Measurements from ENCODE around the gene RORC.

RORC gene

DNA sequence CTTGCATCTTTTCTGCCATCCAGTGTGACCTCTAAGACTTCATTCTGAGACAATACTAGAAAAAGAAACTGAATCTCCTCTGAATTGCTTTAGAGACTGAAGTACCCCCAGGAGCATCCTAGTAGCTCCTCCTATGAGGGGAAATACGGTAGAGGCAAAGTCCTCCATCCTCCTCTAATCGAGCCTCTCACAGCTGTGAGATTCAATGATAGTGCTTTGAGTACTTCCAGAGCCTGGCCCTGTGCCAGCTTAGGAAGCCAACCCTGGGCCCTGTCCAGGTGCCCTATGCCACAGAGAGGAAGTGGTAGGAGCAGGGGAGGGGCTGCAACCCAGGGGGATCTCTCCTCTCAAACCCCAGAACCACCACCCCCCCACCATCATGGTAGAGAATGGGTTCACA is 10.7 kb downstream of the RORC start:
- Mint-ChIP-seq H3K4me1 (peaks cover 27% of the 10 kb centered on the region), H3K9me3 (no peaks in the 10 kb centered on the region), H3K27me3 (ENCODE audit: low read depth) (peaks cover 32% of the 10 kb centered on the region), H3K36me3 (ENCODE audit: low read depth) (no peaks in the 10 kb centered on the region), H3K4me3 (no peak overlapping the region), H3K27ac (no peak overlapping the region)
- TF ChIP-seq, protein P1, sequence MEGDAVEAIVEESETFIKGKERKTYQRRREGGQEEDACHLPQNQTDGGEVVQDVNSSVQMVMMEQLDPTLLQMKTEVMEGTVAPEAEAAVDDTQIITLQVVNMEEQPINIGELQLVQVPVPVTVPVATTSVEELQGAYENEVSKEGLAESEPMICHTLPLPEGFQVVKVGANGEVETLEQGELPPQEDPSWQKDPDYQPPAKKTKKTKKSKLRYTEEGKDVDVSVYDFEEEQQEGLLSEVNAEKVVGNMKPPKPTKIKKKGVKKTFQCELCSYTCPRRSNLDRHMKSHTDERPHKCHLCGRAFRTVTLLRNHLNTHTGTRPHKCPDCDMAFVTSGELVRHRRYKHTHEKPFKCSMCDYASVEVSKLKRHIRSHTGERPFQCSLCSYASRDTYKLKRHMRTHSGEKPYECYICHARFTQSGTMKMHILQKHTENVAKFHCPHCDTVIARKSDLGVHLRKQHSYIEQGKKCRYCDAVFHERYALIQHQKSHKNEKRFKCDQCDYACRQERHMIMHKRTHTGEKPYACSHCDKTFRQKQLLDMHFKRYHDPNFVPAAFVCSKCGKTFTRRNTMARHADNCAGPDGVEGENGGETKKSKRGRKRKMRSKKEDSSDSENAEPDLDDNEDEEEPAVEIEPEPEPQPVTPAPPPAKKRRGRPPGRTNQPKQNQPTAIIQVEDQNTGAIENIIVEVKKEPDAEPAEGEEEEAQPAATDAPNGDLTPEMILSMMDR (IDR thresholded peaks at IDR 0.05; ENCODE audit: unreplicated experiment in 3 of 3) = no peak

DNA sequence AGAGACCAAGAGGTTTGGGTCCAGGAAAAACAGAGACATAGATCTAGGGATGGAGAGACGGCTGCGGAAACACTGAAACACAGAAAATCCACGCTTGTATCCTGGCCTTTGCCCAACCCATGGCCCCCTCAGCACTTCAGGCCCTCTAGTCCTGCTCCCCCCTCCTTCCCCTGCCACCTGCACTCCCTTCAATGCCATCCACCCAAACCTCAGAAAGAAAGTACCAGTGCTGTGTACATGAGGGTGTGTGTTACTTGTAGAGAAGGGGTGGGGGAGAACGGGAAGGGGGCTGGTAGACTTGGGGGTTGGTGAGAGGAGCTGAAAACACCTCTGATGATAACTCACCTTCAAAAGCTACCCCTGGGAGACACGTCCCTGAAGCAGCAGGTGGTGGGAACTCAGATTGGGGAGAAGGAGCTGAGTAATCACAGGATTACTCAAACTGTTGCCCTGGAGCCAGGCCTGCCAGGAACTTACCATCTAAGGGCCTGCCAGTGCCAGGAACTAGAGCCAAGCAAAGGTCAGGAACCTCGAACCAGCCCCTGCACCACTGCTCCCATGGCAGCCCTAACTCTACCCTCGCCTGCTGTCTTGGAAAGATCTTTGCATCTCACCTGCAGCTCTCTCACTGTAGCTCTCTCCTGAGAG is 11.5 kb downstream of the RORC start:
- no peaks in the 10 kb centered on the region for H3K9me3 Mint-ChIP-seq
- H3K27ac Mint-ChIP-seq = no peak overlapping the region
- peaks cover 31% of the 10 kb centered on the region for H3K27me3 Mint-ChIP-seq (ENCODE audit: low read depth)
- no peaks in the 10 kb centered on the region for H3K36me3 Mint-ChIP-seq (ENCODE audit: low read depth)
- H3K4me1 Mint-ChIP-seq = peaks cover 19% of the 10 kb centered on the region
- no peak overlapping the region for H3K4me3 Mint-ChIP-seq
- TF ChIP-seq, protein P1 (IDR thresholded peaks at IDR 0.05; ENCODE audit: unreplicated experiment in 3 of 3) = no peak

GRCh38 chr1:151819227-151819835 is 12.3 kb downstream of the RORC start:
- TF ChIP-seq, protein P1 (IDR thresholded peaks at IDR 0.05; ENCODE audit: unreplicated experiment in 3 of 3) = no peak
- H3K27me3 Mint-ChIP-seq (ENCODE audit: low read depth) = peaks cover 29% of the 10 kb centered on the region
- H3K36me3 Mint-ChIP-seq (ENCODE audit: low read depth) = no peaks in the 10 kb centered on the region
- no peak overlapping the region for H3K27ac Mint-ChIP-seq
- no peaks in the 10 kb centered on the region for H3K9me3 Mint-ChIP-seq
- peaks cover 11% of the 10 kb centered on the region for H3K4me1 Mint-ChIP-seq
- H3K4me3 Mint-ChIP-seq = no peak overlapping the region

GRCh38 chr1:151817353-151817730 is 14.3 kb downstream of the RORC start:
- Mint-ChIP-seq H3K4me1 (peaks cover 11% of the 10 kb centered on the region), H3K27ac (no peak overlapping the region), H3K27me3 (ENCODE audit: low read depth) (peaks cover 35% of the 10 kb centered on the region), H3K4me3 (peak overlapping the region in 1 of 3 experiments; percentile 37), H3K36me3 (ENCODE audit: low read depth) (no peaks in the 10 kb centered on the region), H3K9me3 (no peaks in the 10 kb centered on the region)
- TF ChIP-seq, protein P1 (IDR thresholded peaks at IDR 0.05; ENCODE audit: unreplicated experiment in 3 of 3) = no peak

DNA sequence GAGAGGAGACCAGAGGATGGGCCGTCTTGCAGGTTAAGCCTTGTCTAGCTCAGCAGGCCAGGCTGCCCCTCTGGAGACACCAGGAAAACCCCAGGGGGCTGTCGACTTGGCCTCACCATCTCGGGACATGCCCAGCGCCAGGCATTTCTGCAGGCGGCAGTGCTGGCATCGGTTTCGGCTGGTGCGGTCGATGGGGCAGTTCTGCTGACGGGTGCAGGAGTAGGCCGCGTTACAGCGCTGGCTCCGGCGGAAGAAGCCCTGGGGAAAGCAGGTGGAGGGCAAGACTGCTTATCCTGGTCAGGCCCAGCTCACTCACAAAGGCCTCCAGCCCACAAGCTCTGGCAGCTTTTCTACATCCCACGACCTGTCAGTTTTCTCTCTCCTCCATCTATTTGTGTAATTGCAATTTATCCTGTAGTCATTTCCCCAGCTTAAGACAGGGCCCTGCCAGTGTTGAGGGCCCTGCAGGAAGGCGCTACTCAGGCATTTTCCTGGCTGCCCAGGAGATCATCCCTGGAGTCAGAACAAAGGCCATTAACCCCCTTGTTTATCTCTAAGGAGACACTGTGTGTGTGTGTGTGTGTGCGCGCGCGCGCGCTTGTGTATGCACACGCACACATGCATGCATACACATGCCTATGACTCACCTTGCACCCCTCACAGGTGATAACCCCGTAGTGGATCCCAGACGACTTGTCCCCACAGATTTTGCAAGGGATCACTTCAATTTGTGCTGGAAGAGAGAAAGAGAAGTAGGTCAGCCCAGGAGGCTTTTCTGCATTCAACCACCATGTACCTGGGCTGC is 14.9 kb downstream of the RORC start:
- Mint-ChIP-seq H3K9me3 (no peaks in the 10 kb centered on the region), H3K4me3 (no peak overlapping the region), H3K27ac (no peak overlapping the region), H3K36me3 (ENCODE audit: low read depth) (no peaks in the 10 kb centered on the region), H3K27me3 (ENCODE audit: low read depth) (peaks cover 35% of the 10 kb centered on the region), H3K4me1 (peaks cover 11% of the 10 kb centered on the region)
- TF ChIP-seq, protein P1 (IDR thresholded peaks at IDR 0.05; ENCODE audit: unreplicated experiment in 3 of 3) = no peak
